Type B pancreatic cell (in vitro differentiated cells): ENCODE measurements around the gene CFAP74. TPM values are rescaled to one million over a fixed set of nuclear protein-coding genes. Genes with fewer than 3 reads are reported as not detected.

Experiments
- DNase-seq: peaks from one replicate; pipeline ENCODE4 v3.0.0; 2021; ENCODE audit warnings: mixed read lengths; ENCODE audit not compliant: unreplicated experiment; ENCODE audit errors: extremely low spot score
- H3K27ac Mint-ChIP-seq: 2 replicates; pipeline ENCODE4 v1.8.0; 2021; ENCODE audit warnings: mild to moderate bottlenecking, mixed read lengths
- H3K27me3 Mint-ChIP-seq: 2 replicates; pipeline ENCODE4 v1.8.0; 2021; ENCODE audit warnings: mixed read lengths
- H3K36me3 Mint-ChIP-seq: 2 replicates; pipeline ENCODE4 v1.8.0; 2021; ENCODE audit warnings: mixed read lengths
- H3K4me1 Mint-ChIP-seq: one replicate; pipeline ENCODE4 v1.8.0; 2021; ENCODE audit warnings: mixed read lengths; ENCODE audit not compliant: unreplicated experiment
- H3K4me3 Mint-ChIP-seq: 2 replicates; pipeline ENCODE4 v1.8.0; 2021; ENCODE audit warnings: mild to moderate bottlenecking, mixed read lengths
- H3K9me3 Mint-ChIP-seq: 2 replicates; pipeline ENCODE4 v1.8.0; 2021; ENCODE audit warnings: mixed read lengths
- total RNA-seq: library from RNA; stranded (reverse); gene quantifications from 2 replicates; pipeline ENCODE4 v1.2.1, GENCODE V29; 2021; ENCODE audit warnings: low replicate concordance
- TF ChIP-seq, protein P1 (sequence below): fragments of 200-600 bp; sonication (generic); conservative IDR thresholded peaks from 2 replicates; pipeline ENCODE4 v1.5.0; 2021; ENCODE audit warnings: antibody characterized with exemption, mild to moderate bottlenecking

CFAP74 gene
- total RNA-seq, 1 donor from 2014 or later: 1.5 TPM

DNA sequence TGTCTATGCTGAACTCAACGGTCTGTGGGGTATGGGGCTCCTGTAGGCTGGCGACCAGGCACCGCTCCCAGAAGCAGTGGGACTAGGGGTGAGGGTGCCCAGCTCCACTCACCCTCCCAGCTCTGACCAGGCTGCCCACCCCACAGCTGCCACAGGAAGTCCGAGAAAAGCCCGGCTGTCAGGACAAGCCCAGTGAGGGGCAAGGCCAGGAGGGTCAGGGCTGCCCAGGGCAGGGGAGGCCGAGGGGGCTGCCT is 81.0 kb downstream of the CFAP74 start:
- Mint-ChIP-seq H3K36me3 (no peaks in the 10 kb centered on the region), H3K27ac (no peak overlapping the region), H3K4me3 (no peak overlapping the region), H3K9me3 (no peaks in the 10 kb centered on the region), H3K4me1 (no peaks in the 10 kb centered on the region), H3K27me3 (peaks cover 2% of the 10 kb centered on the region)
- TF ChIP-seq, protein P1, sequence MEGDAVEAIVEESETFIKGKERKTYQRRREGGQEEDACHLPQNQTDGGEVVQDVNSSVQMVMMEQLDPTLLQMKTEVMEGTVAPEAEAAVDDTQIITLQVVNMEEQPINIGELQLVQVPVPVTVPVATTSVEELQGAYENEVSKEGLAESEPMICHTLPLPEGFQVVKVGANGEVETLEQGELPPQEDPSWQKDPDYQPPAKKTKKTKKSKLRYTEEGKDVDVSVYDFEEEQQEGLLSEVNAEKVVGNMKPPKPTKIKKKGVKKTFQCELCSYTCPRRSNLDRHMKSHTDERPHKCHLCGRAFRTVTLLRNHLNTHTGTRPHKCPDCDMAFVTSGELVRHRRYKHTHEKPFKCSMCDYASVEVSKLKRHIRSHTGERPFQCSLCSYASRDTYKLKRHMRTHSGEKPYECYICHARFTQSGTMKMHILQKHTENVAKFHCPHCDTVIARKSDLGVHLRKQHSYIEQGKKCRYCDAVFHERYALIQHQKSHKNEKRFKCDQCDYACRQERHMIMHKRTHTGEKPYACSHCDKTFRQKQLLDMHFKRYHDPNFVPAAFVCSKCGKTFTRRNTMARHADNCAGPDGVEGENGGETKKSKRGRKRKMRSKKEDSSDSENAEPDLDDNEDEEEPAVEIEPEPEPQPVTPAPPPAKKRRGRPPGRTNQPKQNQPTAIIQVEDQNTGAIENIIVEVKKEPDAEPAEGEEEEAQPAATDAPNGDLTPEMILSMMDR: no peak
- no peak for DNase-seq

DNA sequence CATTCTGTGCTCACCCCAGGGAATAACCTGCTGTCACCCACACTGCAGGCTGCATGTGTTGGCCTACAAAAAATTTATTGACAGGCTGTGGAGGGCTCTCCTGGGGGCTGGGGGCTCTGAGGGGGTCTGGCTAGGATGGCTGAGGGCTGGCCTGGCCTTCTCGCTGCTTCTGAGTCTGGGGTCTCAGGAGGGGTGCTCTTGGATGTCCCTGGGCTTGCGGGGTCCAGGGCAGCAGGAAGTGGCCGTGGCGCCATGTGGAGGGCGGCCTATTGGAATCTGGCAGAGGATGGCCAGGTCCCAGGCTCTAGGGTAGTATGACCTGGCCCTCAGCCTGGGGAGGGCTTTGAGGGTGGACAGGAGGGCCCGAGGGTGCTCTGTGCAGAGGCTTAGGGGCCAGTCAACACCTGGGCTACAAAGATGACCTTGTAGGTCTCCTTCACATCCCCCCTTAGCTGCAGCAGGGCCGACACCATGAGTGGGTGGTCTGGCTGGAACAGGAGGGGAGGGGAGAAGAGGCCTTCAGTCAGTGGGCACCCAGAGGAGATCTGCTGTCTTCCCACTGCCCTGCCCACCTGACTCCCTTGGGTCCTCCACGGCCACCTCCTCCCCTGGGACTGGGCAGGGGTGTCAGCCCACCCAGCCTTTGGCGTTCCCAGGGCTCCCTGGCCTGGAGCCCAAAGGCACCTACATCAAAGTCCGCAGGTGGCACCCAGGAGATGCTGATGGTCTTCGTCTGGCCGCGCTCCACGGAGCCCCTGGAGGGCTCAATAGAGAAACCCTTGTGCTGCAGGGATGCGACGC is 81.5 kb downstream of the CFAP74 start:
- Mint-ChIP-seq H3K4me3 (no peak overlapping the region), H3K4me1 (no peaks in the 10 kb centered on the region)

DNA sequence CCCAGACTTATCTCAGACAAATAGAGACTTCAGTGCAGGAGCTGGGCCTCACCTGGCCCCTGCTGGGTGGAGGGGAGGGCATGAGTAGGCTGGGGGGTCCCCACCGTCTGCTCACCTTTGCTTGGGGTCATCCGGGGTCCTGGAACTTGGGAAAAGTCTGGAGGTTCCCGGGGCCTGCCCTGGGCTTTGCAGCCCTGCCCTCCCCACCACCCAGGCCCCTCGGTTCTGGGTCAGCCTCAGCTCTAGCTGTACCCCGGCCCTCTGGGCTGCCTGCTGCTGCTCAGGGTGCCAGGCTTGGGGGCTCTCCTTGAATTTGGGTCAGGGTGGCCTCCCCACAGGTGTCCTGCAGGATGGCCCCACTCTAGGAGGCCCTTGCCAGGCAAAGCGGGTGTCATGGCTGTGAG is 82.1 kb downstream of the CFAP74 start:
- Mint-ChIP-seq H3K4me3 (no peak overlapping the region), H3K36me3 (no peaks in the 10 kb centered on the region), H3K27me3 (peaks cover 2% of the 10 kb centered on the region), H3K4me1 (no peaks in the 10 kb centered on the region), H3K27ac (no peak overlapping the region), H3K9me3 (no peaks in the 10 kb centered on the region)
- peak; percentile 63 for DNase-seq
- TF ChIP-seq, protein P1: no peak

More for the DNA sequence above, 81.5 kb downstream of the CFAP74 start:
- no peaks in the 10 kb centered on the region for H3K9me3 Mint-ChIP-seq
- TF ChIP-seq, protein P1: no peak
- peaks cover 2% of the 10 kb centered on the region for H3K27me3 Mint-ChIP-seq
- H3K36me3 Mint-ChIP-seq: no peaks in the 10 kb centered on the region
- H3K27ac Mint-ChIP-seq: no peak overlapping the region
- no peak for DNase-seq

DNA sequence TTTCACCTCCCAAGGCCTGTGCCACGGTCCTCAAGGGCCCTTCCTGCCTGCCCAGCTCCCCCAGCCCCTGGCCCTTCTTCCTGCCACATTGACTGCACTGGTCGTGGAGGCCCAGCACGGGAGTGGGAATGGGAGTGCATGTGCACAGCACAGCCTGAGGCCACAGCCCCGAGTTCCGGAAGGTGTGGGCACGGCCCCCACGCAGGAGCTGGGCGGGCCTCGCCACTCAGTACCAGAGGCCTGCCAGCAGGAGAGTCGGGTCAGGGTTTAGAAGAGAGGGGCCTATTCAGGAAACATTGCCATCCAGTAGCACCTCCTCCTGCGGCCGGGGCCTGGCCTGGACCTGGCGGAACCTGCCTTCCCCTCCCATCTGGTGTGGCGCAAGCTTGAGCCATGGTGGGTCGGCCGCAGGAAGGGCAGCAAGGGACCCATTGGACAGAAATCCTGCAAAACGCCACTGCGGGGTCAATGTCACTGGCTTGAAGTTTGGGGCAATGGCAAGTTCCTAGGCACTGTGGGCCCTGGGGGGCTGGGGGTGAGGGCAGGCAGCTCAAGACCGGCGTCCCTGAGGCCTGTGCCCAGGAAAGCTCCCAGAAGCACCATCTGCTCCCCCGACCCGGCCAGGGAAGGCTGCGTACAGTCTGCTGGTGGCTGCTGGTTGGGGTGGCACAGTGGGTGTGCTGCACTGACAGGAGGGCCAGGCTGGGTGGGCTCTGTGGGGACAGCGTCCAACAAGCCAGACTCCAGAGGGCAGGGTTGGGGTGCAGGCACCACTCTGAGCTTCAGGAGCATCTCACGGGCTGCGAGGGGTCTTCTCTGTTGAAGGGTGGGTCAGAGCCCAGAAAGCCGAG is 82.8 kb downstream of the CFAP74 start:
- peaks cover 6% of the 10 kb centered on the region for H3K27me3 Mint-ChIP-seq
- DNase-seq: peak; percentile 71
- no peaks in the 10 kb centered on the region for H3K4me1 Mint-ChIP-seq
- TF ChIP-seq, protein P1: no peak
- no peak overlapping the region for H3K27ac Mint-ChIP-seq
- no peaks in the 10 kb centered on the region for H3K36me3 Mint-ChIP-seq
- H3K9me3 Mint-ChIP-seq: no peaks in the 10 kb centered on the region
- H3K4me3 Mint-ChIP-seq: no peak overlapping the region

DNA sequence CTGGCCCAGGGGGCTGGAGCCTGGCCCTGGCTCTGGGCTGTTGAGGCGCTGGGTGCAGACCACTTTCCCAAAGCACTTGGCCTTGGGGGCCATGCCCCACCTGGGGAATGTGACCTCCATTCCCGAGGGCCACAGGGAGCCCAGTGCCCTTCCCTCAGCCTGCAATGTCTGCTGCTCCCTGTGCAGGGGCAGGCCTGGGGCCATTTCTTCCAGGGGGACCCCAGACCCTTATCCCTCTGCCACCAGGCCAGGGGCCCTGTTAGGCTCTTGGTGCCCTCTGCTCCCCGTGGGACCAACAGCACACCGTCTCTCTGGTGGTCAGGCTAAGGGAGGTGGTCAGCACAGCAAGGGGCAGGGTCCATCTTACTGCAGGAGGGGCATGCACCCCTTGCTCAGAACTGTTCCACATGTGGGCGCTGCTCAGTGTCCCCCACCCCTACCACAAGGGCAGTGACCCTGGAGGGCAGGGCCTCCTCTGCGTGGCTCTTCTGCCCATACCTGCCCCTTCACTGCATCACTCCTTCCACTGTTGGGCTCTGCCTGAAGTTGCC is 83.5 kb downstream of the CFAP74 start:
- peak; percentile 65 for DNase-seq
- Mint-ChIP-seq H3K27ac (no peak overlapping the region), H3K36me3 (no peaks in the 10 kb centered on the region), H3K4me1 (no peaks in the 10 kb centered on the region), H3K4me3 (no peak overlapping the region), H3K9me3 (no peaks in the 10 kb centered on the region), H3K27me3 (peaks cover 6% of the 10 kb centered on the region)
- TF ChIP-seq, protein P1: no peak
